Measurements from ENCODE around the gene CAMK1D.

Gene CAMK1D

DNA sequence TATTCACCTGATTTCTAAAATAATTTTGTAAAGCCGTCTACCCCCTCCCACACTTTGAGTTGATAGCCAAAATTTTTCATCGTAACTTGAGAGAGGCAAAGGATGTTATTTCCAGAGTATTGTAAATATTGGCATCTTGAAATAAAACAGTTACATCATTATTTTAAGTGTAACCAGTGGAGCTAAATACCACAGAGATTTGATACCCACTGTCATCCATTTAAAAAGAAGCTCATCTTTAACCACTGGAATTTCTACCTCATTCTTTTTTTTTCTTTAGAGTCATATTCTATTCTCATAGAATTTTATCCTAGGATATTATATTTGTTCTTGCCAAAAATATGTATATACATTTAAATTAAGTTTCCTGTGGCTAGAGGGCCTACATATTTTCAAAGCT is 48.6 kb downstream of the CAMK1D start:
- ATAC-seq: peak; percentile 67
- TF ChIP-seq RARB (CRISPR knock-in tag; IDR thresholded peaks at IDR 0.05) (no peak), ISL1 (CRISPR knock-in tag; IDR thresholded peaks at IDR 0.05) (no peak), ZNF8 (CRISPR knock-in tag; IDR thresholded peaks at IDR 0.05) (no peak), GLIS3 (CRISPR knock-in tag; IDR thresholded peaks at IDR 0.05) (no peak), CSDC2 (CRISPR knock-in tag; IDR thresholded peaks at IDR 0.05) (no peak), BACH2 (CRISPR knock-in tag; IDR thresholded peaks at IDR 0.05; ENCODE audit: borderline replicate concordance) (no peak), PPARA (CRISPR knock-in tag; IDR thresholded peaks at IDR 0.05; ENCODE audit: borderline replicate concordance) (no peak)
- TF ChIP-seq, protein P1, sequence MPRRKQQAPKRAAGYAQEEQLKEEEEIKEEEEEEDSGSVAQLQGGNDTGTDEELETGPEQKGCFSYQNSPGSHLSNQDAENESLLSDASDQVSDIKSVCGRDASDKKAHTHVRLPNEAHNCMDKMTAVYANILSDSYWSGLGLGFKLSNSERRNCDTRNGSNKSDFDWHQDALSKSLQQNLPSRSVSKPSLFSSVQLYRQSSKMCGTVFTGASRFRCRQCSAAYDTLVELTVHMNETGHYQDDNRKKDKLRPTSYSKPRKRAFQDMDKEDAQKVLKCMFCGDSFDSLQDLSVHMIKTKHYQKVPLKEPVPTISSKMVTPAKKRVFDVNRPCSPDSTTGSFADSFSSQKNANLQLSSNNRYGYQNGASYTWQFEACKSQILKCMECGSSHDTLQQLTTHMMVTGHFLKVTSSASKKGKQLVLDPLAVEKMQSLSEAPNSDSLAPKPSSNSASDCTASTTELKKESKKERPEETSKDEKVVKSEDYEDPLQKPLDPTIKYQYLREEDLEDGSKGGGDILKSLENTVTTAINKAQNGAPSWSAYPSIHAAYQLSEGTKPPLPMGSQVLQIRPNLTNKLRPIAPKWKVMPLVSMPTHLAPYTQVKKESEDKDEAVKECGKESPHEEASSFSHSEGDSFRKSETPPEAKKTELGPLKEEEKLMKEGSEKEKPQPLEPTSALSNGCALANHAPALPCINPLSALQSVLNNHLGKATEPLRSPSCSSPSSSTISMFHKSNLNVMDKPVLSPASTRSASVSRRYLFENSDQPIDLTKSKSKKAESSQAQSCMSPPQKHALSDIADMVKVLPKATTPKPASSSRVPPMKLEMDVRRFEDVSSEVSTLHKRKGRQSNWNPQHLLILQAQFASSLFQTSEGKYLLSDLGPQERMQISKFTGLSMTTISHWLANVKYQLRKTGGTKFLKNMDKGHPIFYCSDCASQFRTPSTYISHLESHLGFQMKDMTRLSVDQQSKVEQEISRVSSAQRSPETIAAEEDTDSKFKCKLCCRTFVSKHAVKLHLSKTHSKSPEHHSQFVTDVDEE (CRISPR knock-in tag; IDR thresholded peaks at IDR 0.05): no peak
- TF ChIP-seq, protein P2, sequence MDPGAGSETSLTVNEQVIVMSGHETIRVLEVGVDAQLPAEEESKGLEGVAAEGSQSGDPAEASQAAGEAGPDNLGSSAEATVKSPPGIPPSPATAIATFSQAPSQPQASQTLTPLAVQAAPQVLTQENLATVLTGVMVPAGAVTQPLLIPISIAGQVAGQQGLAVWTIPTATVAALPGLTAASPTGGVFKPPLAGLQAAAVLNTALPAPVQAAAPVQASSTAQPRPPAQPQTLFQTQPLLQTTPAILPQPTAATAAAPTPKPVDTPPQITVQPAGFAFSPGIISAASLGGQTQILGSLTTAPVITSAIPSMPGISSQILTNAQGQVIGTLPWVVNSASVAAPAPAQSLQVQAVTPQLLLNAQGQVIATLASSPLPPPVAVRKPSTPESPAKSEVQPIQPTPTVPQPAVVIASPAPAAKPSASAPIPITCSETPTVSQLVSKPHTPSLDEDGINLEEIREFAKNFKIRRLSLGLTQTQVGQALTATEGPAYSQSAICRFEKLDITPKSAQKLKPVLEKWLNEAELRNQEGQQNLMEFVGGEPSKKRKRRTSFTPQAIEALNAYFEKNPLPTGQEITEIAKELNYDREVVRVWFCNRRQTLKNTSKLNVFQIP (CRISPR knock-in tag; IDR thresholded peaks at IDR 0.05; ENCODE audit: borderline replicate concordance, low read depth): no peak

DNA sequence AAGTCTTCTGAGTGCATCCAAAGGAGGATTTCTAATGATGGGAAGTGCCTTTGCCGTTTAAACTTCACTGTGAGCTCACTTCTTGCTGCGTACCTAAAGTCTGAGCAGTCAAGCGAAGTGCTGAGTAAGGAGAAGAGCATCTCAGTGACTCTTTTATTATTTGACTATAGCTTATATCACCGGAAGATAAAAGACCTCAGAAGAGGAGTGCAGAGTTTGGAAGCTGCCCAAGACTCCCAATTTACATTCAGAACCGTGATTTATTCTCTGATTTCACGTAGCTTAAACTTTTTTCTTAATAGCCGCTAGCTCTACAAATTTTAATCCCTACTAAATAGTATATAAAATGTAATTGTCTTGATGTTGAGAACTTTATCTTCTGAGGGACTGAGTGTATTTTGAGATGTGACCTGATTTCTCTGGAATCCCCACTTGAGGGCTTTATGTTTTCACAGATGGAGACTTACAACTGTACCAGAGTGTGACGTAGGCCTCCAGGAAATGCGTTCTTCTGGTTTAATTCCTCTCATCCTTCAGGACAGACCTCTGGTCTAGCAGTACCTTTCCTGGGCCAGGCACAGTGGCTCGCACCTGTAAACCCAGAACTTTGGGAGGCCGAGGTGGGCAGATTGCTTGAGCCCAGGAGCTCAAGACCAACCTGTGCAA is 51.1 kb downstream of the CAMK1D start:
- ATAC-seq: peak; percentile 22; the same call in 1 of the 3 replicates
- no peak for TF ChIP-seq CSDC2 (CRISPR knock-in tag; IDR thresholded peaks at IDR 0.05)
- TF ChIP-seq ESRRG (CRISPR knock-in tag; IDR thresholded peaks at IDR 0.05): no peak
- TF ChIP-seq ZFP3 (CRISPR knock-in tag; IDR thresholded peaks at IDR 0.05): no peak
- no peak for TF ChIP-seq ZNF8 (CRISPR knock-in tag; IDR thresholded peaks at IDR 0.05)
- no peak for TF ChIP-seq ZFP30 (CRISPR knock-in tag; IDR thresholded peaks at IDR 0.05)
- TF ChIP-seq RARB (CRISPR knock-in tag; IDR thresholded peaks at IDR 0.05): no peak
- TF ChIP-seq GLIS3 (CRISPR knock-in tag; IDR thresholded peaks at IDR 0.05): no peak
- TF ChIP-seq, protein P3, sequence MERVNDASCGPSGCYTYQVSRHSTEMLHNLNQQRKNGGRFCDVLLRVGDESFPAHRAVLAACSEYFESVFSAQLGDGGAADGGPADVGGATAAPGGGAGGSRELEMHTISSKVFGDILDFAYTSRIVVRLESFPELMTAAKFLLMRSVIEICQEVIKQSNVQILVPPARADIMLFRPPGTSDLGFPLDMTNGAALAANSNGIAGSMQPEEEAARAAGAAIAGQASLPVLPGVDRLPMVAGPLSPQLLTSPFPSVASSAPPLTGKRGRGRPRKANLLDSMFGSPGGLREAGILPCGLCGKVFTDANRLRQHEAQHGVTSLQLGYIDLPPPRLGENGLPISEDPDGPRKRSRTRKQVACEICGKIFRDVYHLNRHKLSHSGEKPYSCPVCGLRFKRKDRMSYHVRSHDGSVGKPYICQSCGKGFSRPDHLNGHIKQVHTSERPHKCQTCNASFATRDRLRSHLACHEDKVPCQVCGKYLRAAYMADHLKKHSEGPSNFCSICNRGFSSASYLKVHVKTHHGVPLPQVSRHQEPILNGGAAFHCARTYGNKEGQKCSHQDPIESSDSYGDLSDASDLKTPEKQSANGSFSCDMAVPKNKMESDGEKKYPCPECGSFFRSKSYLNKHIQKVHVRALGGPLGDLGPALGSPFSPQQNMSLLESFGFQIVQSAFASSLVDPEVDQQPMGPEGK (CRISPR knock-in tag; IDR thresholded peaks at IDR 0.05; ENCODE audit: borderline replicate concordance): no peak
- no peak for TF ChIP-seq ARNTL (CRISPR knock-in tag; IDR thresholded peaks at IDR 0.05; ENCODE audit: borderline replicate concordance, low read depth)
- TF ChIP-seq ZNF565 (CRISPR knock-in tag; conservative IDR thresholded peaks at IDR 0.05; ENCODE audit: low read depth): no peak
- no peak for TF ChIP-seq BACH2 (CRISPR knock-in tag; IDR thresholded peaks at IDR 0.05; ENCODE audit: borderline replicate concordance)
- no peak for TF ChIP-seq ISL1 (CRISPR knock-in tag; IDR thresholded peaks at IDR 0.05)
- TF ChIP-seq, protein P4, sequence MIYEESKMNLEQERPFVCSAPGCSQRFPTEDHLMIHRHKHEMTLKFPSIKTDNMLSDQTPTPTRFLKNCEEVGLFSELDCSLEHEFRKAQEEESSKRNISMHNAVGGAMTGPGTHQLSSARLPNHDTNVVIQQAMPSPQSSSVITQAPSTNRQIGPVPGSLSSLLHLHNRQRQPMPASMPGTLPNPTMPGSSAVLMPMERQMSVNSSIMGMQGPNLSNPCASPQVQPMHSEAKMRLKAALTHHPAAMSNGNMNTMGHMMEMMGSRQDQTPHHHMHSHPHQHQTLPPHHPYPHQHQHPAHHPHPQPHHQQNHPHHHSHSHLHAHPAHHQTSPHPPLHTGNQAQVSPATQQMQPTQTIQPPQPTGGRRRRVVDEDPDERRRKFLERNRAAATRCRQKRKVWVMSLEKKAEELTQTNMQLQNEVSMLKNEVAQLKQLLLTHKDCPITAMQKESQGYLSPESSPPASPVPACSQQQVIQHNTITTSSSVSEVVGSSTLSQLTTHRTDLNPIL (CRISPR knock-in tag; IDR thresholded peaks at IDR 0.05; ENCODE audit: low read depth): no peak
- no peak for TF ChIP-seq PPARA (CRISPR knock-in tag; IDR thresholded peaks at IDR 0.05; ENCODE audit: borderline replicate concordance)
- TF ChIP-seq, protein P5, sequence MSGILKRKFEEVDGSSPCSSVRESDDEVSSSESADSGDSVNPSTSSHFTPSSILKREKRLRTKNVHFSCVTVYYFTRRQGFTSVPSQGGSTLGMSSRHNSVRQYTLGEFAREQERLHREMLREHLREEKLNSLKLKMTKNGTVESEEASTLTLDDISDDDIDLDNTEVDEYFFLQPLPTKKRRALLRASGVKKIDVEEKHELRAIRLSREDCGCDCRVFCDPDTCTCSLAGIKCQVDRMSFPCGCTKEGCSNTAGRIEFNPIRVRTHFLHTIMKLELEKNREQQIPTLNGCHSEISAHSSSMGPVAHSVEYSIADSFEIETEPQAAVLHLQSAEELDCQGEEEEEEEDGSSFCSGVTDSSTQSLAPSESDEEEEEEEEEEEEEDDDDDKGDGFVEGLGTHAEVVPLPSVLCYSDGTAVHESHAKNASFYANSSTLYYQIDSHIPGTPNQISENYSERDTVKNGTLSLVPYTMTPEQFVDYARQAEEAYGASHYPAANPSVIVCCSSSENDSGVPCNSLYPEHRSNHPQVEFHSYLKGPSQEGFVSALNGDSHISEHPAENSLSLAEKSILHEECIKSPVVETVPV (CRISPR knock-in tag; IDR thresholded peaks at IDR 0.05): no peak

DNA sequence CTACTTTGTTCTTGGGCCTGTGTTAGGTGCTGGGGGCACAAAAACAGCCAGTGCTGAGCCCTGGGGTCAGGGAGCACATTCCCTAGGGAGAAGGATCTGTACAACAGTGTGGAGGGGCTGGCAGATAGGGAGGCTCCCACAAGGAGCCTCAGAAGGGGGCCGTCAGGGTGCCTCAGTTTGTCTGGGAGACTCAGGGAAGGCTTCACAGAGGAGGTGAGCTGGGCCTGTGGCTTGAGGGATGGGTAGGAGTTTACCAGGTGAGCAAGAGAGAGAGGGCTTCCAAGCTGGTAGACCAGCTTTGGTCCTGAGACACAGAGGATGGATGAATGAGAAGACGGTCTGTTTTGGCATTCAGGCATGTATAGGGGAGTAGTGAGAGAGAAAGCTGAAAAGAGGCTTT is 52.1 kb downstream of the CAMK1D start:
- TF ChIP-seq ZFP3 (CRISPR knock-in tag; IDR thresholded peaks at IDR 0.05) (peak; percentile 90), PPARA (CRISPR knock-in tag; IDR thresholded peaks at IDR 0.05; ENCODE audit: borderline replicate concordance) (no peak)
- TF ChIP-seq, protein P4 (CRISPR knock-in tag; IDR thresholded peaks at IDR 0.05; ENCODE audit: low read depth): no peak
- TF ChIP-seq, protein P2 (CRISPR knock-in tag; IDR thresholded peaks at IDR 0.05; ENCODE audit: borderline replicate concordance, low read depth): no peak
- no peak for ATAC-seq

Measured in SK-N-SH treated with all-trans-retinoic acid at 6 μM for 48 hours (cell line).